Measurements from ENCODE around the gene NAT16. TPM values are rescaled to one million over a fixed set of nuclear protein-coding genes. Genes with fewer than 3 reads are reported as not detected.

The NAT16 gene
- total and polyA plus RNA-seq, 2 of the 8 experiments (the other 6 are each of a cell fraction or from before 2014, with no cell fraction given) = 0.26 to 0.84 TPM

GRCh38 chr7:101217388-101218235, 37.5 kb upstream of the NAT16 start, which contains the start of the genes PLOD3 and ZNHIT1 (continued):
- TF ChIP-seq, protein P1, sequence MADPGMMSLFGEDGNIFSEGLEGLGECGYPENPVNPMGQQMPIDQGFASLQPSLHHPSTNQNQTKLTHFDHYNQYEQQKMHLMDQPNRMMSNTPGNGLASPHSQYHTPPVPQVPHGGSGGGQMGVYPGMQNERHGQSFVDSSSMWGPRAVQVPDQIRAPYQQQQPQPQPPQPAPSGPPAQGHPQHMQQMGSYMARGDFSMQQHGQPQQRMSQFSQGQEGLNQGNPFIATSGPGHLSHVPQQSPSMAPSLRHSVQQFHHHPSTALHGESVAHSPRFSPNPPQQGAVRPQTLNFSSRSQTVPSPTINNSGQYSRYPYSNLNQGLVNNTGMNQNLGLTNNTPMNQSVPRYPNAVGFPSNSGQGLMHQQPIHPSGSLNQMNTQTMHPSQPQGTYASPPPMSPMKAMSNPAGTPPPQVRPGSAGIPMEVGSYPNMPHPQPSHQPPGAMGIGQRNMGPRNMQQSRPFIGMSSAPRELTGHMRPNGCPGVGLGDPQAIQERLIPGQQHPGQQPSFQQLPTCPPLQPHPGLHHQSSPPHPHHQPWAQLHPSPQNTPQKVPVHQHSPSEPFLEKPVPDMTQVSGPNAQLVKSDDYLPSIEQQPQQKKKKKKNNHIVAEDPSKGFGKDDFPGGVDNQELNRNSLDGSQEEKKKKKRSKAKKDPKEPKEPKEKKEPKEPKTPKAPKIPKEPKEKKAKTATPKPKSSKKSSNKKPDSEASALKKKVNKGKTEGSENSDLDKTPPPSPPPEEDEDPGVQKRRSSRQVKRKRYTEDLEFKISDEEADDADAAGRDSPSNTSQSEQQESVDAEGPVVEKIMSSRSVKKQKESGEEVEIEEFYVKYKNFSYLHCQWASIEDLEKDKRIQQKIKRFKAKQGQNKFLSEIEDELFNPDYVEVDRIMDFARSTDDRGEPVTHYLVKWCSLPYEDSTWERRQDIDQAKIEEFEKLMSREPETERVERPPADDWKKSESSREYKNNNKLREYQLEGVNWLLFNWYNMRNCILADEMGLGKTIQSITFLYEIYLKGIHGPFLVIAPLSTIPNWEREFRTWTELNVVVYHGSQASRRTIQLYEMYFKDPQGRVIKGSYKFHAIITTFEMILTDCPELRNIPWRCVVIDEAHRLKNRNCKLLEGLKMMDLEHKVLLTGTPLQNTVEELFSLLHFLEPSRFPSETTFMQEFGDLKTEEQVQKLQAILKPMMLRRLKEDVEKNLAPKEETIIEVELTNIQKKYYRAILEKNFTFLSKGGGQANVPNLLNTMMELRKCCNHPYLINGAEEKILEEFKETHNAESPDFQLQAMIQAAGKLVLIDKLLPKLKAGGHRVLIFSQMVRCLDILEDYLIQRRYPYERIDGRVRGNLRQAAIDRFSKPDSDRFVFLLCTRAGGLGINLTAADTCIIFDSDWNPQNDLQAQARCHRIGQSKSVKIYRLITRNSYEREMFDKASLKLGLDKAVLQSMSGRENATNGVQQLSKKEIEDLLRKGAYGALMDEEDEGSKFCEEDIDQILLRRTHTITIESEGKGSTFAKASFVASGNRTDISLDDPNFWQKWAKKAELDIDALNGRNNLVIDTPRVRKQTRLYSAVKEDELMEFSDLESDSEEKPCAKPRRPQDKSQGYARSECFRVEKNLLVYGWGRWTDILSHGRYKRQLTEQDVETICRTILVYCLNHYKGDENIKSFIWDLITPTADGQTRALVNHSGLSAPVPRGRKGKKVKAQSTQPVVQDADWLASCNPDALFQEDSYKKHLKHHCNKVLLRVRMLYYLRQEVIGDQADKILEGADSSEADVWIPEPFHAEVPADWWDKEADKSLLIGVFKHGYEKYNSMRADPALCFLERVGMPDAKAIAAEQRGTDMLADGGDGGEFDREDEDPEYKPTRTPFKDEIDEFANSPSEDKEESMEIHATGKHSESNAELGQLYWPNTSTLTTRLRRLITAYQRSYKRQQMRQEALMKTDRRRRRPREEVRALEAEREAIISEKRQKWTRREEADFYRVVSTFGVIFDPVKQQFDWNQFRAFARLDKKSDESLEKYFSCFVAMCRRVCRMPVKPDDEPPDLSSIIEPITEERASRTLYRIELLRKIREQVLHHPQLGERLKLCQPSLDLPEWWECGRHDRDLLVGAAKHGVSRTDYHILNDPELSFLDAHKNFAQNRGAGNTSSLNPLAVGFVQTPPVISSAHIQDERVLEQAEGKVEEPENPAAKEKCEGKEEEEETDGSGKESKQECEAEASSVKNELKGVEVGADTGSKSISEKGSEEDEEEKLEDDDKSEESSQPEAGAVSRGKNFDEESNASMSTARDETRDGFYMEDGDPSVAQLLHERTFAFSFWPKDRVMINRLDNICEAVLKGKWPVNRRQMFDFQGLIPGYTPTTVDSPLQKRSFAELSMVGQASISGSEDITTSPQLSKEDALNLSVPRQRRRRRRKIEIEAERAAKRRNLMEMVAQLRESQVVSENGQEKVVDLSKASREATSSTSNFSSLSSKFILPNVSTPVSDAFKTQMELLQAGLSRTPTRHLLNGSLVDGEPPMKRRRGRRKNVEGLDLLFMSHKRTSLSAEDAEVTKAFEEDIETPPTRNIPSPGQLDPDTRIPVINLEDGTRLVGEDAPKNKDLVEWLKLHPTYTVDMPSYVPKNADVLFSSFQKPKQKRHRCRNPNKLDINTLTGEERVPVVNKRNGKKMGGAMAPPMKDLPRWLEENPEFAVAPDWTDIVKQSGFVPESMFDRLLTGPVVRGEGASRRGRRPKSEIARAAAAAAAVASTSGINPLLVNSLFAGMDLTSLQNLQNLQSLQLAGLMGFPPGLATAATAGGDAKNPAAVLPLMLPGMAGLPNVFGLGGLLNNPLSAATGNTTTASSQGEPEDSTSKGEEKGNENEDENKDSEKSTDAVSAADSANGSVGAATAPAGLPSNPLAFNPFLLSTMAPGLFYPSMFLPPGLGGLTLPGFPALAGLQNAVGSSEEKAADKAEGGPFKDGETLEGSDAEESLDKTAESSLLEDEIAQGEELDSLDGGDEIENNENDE (IDR thresholded peaks at IDR 0.05; ENCODE audit: insufficient replicate concordance, low read length) = no peak
- TF ChIP-seq SIN3A (conservative IDR thresholded peaks at IDR 0.05 in 1 of 2, IDR thresholded peaks at IDR 0.05 in 1 of 2; ENCODE audit: low read depth in 1 of 2, low read length in 2 of 2) = peak; percentile 72 to 87
- no peak for TF ChIP-seq RBBP5 (IDR thresholded peaks at IDR 0.05; ENCODE audit: borderline replicate concordance, low read depth, low read length)
- TF ChIP-seq KDM5A (IDR thresholded peaks at IDR 0.05; ENCODE audit: low read length) = 0 out of 2 replicates have a peak, but pooled peaks have one; percentile 12
- peak; percentile 44 for TF ChIP-seq SAP30 (IDR thresholded peaks at IDR 0.05; ENCODE audit: insufficient read depth, insufficient replicate concordance, low read length)
- TF ChIP-seq, protein P2, sequence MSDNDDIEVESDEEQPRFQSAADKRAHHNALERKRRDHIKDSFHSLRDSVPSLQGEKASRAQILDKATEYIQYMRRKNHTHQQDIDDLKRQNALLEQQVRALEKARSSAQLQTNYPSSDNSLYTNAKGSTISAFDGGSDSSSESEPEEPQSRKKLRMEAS (IDR thresholded peaks at IDR 0.05) = peak; percentile 78; the same call in 1 of the 2 replicates
- TF ChIP-seq SUZ12 (IDR thresholded peaks at IDR 0.05; ENCODE audit: low read length) = no peak
- TF ChIP-seq FOSL1 (IDR thresholded peaks at IDR 0.05; ENCODE audit: insufficient read depth, low read depth, low read length) = no peak

All from H1 (cell line).